ENCODE measurements around the gene NRG3. TPM values are rescaled to one million over a fixed set of nuclear protein-coding genes. Genes with fewer than 3 reads are reported as not detected.

The NRG3 gene
- total RNA-seq, 1 donor from 2014 or later = 6.1 TPM

GRCh38 chr10:81884856-81885255 is 9.9 kb downstream of the NRG3 start:
- Mint-ChIP-seq H3K36me3 (no peaks in the 10 kb centered on the region), H3K27ac (no peak overlapping the region), H3K4me1 (ENCODE audit: unreplicated experiment) (peaks cover 4% of the 10 kb centered on the region), H3K4me3 (no peak overlapping the region), H3K27me3 (peaks cover 20% of the 10 kb centered on the region), H3K9me3 (no peaks in the 10 kb centered on the region)
- TF ChIP-seq, protein P1, sequence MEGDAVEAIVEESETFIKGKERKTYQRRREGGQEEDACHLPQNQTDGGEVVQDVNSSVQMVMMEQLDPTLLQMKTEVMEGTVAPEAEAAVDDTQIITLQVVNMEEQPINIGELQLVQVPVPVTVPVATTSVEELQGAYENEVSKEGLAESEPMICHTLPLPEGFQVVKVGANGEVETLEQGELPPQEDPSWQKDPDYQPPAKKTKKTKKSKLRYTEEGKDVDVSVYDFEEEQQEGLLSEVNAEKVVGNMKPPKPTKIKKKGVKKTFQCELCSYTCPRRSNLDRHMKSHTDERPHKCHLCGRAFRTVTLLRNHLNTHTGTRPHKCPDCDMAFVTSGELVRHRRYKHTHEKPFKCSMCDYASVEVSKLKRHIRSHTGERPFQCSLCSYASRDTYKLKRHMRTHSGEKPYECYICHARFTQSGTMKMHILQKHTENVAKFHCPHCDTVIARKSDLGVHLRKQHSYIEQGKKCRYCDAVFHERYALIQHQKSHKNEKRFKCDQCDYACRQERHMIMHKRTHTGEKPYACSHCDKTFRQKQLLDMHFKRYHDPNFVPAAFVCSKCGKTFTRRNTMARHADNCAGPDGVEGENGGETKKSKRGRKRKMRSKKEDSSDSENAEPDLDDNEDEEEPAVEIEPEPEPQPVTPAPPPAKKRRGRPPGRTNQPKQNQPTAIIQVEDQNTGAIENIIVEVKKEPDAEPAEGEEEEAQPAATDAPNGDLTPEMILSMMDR (conservative IDR thresholded peaks at IDR 0.05) = no peak
- no peak for DNase-seq (ENCODE audit: extremely low spot score, unreplicated experiment)

- H3K9me3 Mint-ChIP-seq = no peaks in the 10 kb centered on the region
- peaks cover 13% of the 10 kb centered on the region for H3K27me3 Mint-ChIP-seq
- no peak overlapping the region for H3K27ac Mint-ChIP-seq
- no peak overlapping the region for H3K4me3 Mint-ChIP-seq
- H3K4me1 Mint-ChIP-seq (ENCODE audit: unreplicated experiment) = peaks cover 4% of the 10 kb centered on the region
- TF ChIP-seq, protein P1 (conservative IDR thresholded peaks at IDR 0.05) = no peak
- no peak for DNase-seq (ENCODE audit: extremely low spot score, unreplicated experiment)
- H3K36me3 Mint-ChIP-seq = no peaks in the 10 kb centered on the region
Observed at GRCh38 chr10:81885491-81885890, 10.5 kb downstream of the NRG3 start.

- TF ChIP-seq, protein P1 (conservative IDR thresholded peaks at IDR 0.05) = no peak
- no peaks in the 10 kb centered on the region for H3K9me3 Mint-ChIP-seq
- H3K27ac Mint-ChIP-seq = no peak overlapping the region
- DNase-seq (ENCODE audit: extremely low spot score, unreplicated experiment) = no peak
- H3K36me3 Mint-ChIP-seq = no peaks in the 10 kb centered on the region
- H3K4me3 Mint-ChIP-seq = no peak overlapping the region
- H3K4me1 Mint-ChIP-seq (ENCODE audit: unreplicated experiment) = peaks cover 9% of the 10 kb centered on the region
- peaks cover 5% of the 10 kb centered on the region for H3K27me3 Mint-ChIP-seq
Observed at GRCh38 chr10:81886939-81887338, 11.9 kb downstream of the NRG3 start.

DNA sequence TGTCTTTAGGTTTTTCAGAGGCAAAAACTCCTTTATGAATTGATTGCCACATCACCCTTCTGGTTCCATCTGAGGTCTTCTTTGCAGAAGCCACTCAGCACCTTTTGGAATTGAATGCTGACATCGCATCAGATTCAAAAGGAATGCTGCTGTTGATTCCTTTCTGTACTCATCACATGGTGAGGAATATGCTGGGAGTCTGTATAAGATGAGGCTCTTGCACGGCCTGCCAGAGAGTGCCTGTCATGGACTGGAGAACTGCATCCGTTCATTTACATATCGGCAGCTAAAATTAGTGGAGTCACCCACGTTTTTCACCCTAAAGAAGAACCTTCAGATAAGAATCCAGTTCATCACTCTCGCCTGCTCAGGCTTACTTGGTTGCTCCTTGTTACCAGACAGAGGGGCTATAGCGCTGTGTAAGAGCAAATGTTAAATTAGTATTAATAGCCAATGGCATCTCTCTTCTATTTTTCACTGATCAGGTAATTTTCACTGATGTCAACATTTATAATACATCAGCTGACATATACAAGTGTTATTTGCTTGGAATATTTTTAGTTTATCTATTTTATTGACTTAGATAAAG is 14.3 kb downstream of the NRG3 start:
- DNase-seq (ENCODE audit: extremely low spot score, unreplicated experiment) = no peak
- Mint-ChIP-seq H3K4me3 (no peak overlapping the region), H3K36me3 (no peaks in the 10 kb centered on the region), H3K4me1 (ENCODE audit: unreplicated experiment) (peaks cover 9% of the 10 kb centered on the region), H3K27ac (no peak overlapping the region), H3K9me3 (no peaks in the 10 kb centered on the region), H3K27me3 (no peaks in the 10 kb centered on the region)
- TF ChIP-seq, protein P1 (conservative IDR thresholded peaks at IDR 0.05) = no peak

DNA sequence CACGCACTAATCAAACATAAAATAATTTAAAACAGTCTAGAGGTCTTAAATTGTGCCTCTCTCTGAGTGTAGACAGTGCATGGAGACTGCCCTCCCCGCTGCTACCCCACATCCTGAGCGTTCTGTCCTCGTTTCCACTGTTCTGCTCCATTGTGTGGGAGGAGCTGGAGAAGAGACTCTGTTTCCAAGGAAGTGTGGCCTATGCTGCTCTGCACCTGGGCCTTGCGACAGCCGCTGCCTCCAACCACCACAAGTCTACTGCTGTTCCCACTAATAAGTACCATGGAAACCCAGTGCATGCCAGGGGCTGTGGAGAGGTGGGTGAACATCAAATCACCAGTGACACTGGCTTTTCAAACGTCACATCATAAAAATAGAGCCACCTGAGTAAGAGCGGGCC is 19.6 kb downstream of the NRG3 start:
- H3K4me1 Mint-ChIP-seq (ENCODE audit: unreplicated experiment) = peaks cover 11% of the 10 kb centered on the region

More for the DNA sequence above, 19.6 kb downstream of the NRG3 start:
- TF ChIP-seq, protein P1 (conservative IDR thresholded peaks at IDR 0.05) = no peak
- Mint-ChIP-seq H3K9me3 (no peaks in the 10 kb centered on the region), H3K27ac (no peak overlapping the region), H3K36me3 (no peaks in the 10 kb centered on the region), H3K4me3 (no peak overlapping the region), H3K27me3 (no peaks in the 10 kb centered on the region)
- DNase-seq (ENCODE audit: extremely low spot score, unreplicated experiment) = no peak

All from type B pancreatic cell (in vitro differentiated cells).